Measurements from ENCODE around the gene MAT2A.

GRCh38 chr2:85585781-85586105, 46.8 kb downstream of the MAT2A start:
- TF ChIP-seq CTCF (IDR thresholded peaks at IDR 0.05) = no peak
- TF ChIP-seq POLR2AphosphoS5 (IDR thresholded peaks at IDR 0.05) = no peak
- no peak for TF ChIP-seq POLR2A (IDR thresholded peaks at IDR 0.05)
